H1 (cell line): ENCODE measurements around the gene ERICH2. TPM values are rescaled to one million over a fixed set of nuclear protein-coding genes. Genes with fewer than 3 reads are reported as not detected.

ENCODE experiments used
- CTCF ChIA-PET: fragments of 300-600 bp; sonication (Branson Sonifier 250); formaldehyde crosslinking; loops from one replicate; lab custom pipeline; 2021; ENCODE audit not compliant: partially characterized antibody; lab: Charles Lee
- POLR2A ChIA-PET: fragments of 300-600 bp; sonication (Branson Sonifier 250); formaldehyde crosslinking; loops from one replicate; lab custom pipeline; 2021; ENCODE audit warnings: inconsistent platforms; ENCODE audit not compliant: partially characterized antibody; lab: Charles Lee
- DNase-seq, 2 experiments: peaks; one replicate each; pipeline versions ENCODE4 v3.0.0 to v3.0.0-alpha.2; 2010 to 2022; ENCODE audit warnings: low spot score in 2 of 2, low read depth in 1 of 2, mixed read lengths in 1 of 2
- FAIRE-seq: peaks from 2 replicates; lab custom pipeline; 2011; peaks lifted over from hg19 to GRCh38; lab: Jason Lieb, UNC
- H2AFZ ChIP-seq: 2 replicates; pipeline ENCODE4 v1.8.1; 2012; ENCODE audit warnings: low read length, inconsistent platforms
- H2AK5ac ChIP-seq: 2 replicates; pipeline ENCODE4 v1.6.1; 2013; ENCODE audit warnings: low read depth, low read length
- H2BK120ac ChIP-seq: replicated peaks from 2 replicates; pipeline ENCODE3; 2013; ENCODE audit warnings: low read depth, low read length, inconsistent platforms
- H2BK12ac ChIP-seq: 2 replicates; pipeline ENCODE4 v1.6.1; 2013; ENCODE audit warnings: low read depth, low read length
- H2BK15ac ChIP-seq: 2 replicates; pipeline ENCODE4 v1.6.1; 2013; ENCODE audit warnings: low read length
- H2BK20ac ChIP-seq: 2 replicates; pipeline ENCODE4 v1.6.1; 2013; ENCODE audit warnings: low read length
- H2BK5ac ChIP-seq: 2 replicates; pipeline ENCODE4 v1.6.1; 2013; ENCODE audit warnings: low read depth, low read length
- H3K14ac ChIP-seq: 2 replicates; pipeline ENCODE4 v1.6.1; 2013; ENCODE audit warnings: inconsistent platforms; ENCODE audit not compliant: insufficient read length
- H3K18ac ChIP-seq: 2 replicates; pipeline ENCODE4 v1.6.1; 2013; ENCODE audit warnings: low read length; ENCODE audit errors: extremely low read depth
- H3K23ac ChIP-seq: 2 replicates; pipeline ENCODE4 v1.6.1; 2013; ENCODE audit warnings: inconsistent platforms; ENCODE audit not compliant: insufficient read length
- H3K23me2 ChIP-seq: 2 replicates; pipeline ENCODE4 v1.6.1; 2013; ENCODE audit warnings: low read depth, low read length
- H3K27ac ChIP-seq: 2 replicates; pipeline ENCODE4 v1.6.1; 2011; ENCODE audit warnings: low read depth, low read length, inconsistent platforms
- H3K27me3 ChIP-seq, 4 experiments: replicated peaks in 1 of 4; 1 replicate in 1 of 4; 2 replicates in 3 of 4; pipeline versions ENCODE4 v1.6.1 to v1.8.1; 2011 to 2013; ENCODE audit warnings: low read length in 3 of 4, mild to moderate bottlenecking in 3 of 4, inconsistent platforms in 2 of 4, mixed read lengths in 2 of 4, moderate library complexity in 1 of 4; ENCODE audit not compliant: control insufficient read depth in 3 of 4, insufficient read depth in 3 of 4; ENCODE audit errors: extremely low read depth in 1 of 4
- H3K36me3 ChIP-seq, 4 experiments: 2 replicates each; pipeline versions ENCODE4 v1.6.1 to v1.8.1; 2011 to 2013; ENCODE audit warnings: mild to moderate bottlenecking in 4 of 4, low read length in 3 of 4, moderate library complexity in 2 of 4, control low read depth in 1 of 4, inconsistent platforms in 1 of 4; ENCODE audit not compliant: insufficient read depth in 4 of 4, control insufficient read depth in 2 of 4
- H3K4ac ChIP-seq: replicated peaks from 2 replicates; pipeline ENCODE3; 2013; ENCODE audit warnings: low read length, low read depth, mixed read lengths, inconsistent platforms; ENCODE audit not compliant: insufficient read length
- H3K4me1 ChIP-seq, 4 experiments: replicated peaks in 1 of 4; 1 replicate in 1 of 4; 2 replicates in 3 of 4; pipeline versions ENCODE4 v1.6.1 to v1.8.1; 2011 to 2013; ENCODE audit warnings: low read length in 3 of 4, inconsistent platforms in 2 of 4, mixed read lengths in 1 of 4; ENCODE audit not compliant: insufficient read depth in 4 of 4, control insufficient read depth in 3 of 4
- H3K4me2 ChIP-seq, 2 experiments: 2 replicates each; pipeline versions ENCODE4 v1.6.1 to v1.8.1; 2011 to 2013; ENCODE audit warnings: low read depth in 2 of 2, low read length in 2 of 2, control low read depth in 1 of 2, inconsistent platforms in 1 of 2, mild to moderate bottlenecking in 1 of 2; ENCODE audit not compliant: insufficient read depth in 1 of 2
- H3K4me3 ChIP-seq, 4 experiments: fragments of 200-600, 300-600 bp in 1 of 4; sonication (generic), shearing (Covaris generic), sonication (Bioruptor Twin) in 1 of 4; 2 replicates each; pipeline versions ENCODE4 v1.5.1 to v1.8.1; 2011 to 2016; ENCODE audit warnings: low read length in 4 of 4, low read depth in 3 of 4, control low read depth in 2 of 4, inconsistent platforms in 2 of 4, mild to moderate bottlenecking in 2 of 4, mixed read lengths in 1 of 4, moderate library complexity in 1 of 4; ENCODE audit not compliant: insufficient read depth in 2 of 4; ENCODE audit errors: extremely low read depth in 1 of 4
- H3K56ac ChIP-seq: replicated peaks from 2 replicates; pipeline ENCODE3; 2013; ENCODE audit warnings: low read depth, mild to moderate bottlenecking, mixed read lengths, low read length, inconsistent platforms; ENCODE audit not compliant: insufficient read length
- H3K79me1 ChIP-seq: 2 replicates; pipeline ENCODE4 v1.6.1; 2013; ENCODE audit warnings: low read depth, low read length, control low read depth
- H3K79me2 ChIP-seq, 2 experiments: 2 replicates each; pipeline versions ENCODE4 v1.6.1 to v1.8.1; 2012 to 2013; ENCODE audit warnings: low read length in 2 of 2, mild to moderate bottlenecking in 2 of 2, inconsistent platforms in 1 of 2; ENCODE audit not compliant: insufficient read depth in 2 of 2, control insufficient read depth in 1 of 2
- H3K9ac ChIP-seq, 4 experiments: replicated peaks in 1 of 4; 1 replicate in 1 of 4; 2 replicates in 3 of 4; pipeline versions ENCODE4 v1.6.1 to v1.8.1; 2011 to 2013; ENCODE audit warnings: low read depth in 3 of 4, low read length in 3 of 4, control low read depth in 2 of 4, mild to moderate bottlenecking in 2 of 4, moderate library complexity in 2 of 4, inconsistent platforms in 1 of 4; ENCODE audit errors: extremely low read depth in 1 of 4
- H3K9me3 ChIP-seq, 2 experiments: 2 replicates each; pipeline versions ENCODE4 v1.6.1 to v1.8.1; 2012 to 2013; ENCODE audit warnings: mild to moderate bottlenecking in 2 of 2, moderate library complexity in 2 of 2, control low read depth in 1 of 2, inconsistent platforms in 1 of 2, low read depth in 1 of 2, low read length in 1 of 2, mixed read lengths in 1 of 2; ENCODE audit not compliant: insufficient read depth in 2 of 2
- H4K20me1 ChIP-seq, 2 experiments: replicated peaks in 1 of 2; 2 replicates each; pipeline versions ENCODE3 to v1.8.1; 2011 to 2013; ENCODE audit warnings: inconsistent platforms in 2 of 2, low read length in 2 of 2, mild to moderate bottlenecking in 1 of 2; ENCODE audit not compliant: insufficient read depth in 2 of 2, control insufficient read depth in 1 of 2
- H4K5ac ChIP-seq: 2 replicates; pipeline ENCODE4 v1.6.1; 2013; ENCODE audit warnings: low read length, low read depth, mixed read lengths, inconsistent platforms; ENCODE audit not compliant: insufficient read length
- H4K8ac ChIP-seq: 2 replicates; pipeline ENCODE4 v1.8.0; 2013; ENCODE audit warnings: mild to moderate bottlenecking, moderate library complexity, low read length, inconsistent platforms; ENCODE audit not compliant: insufficient read depth; ENCODE audit errors: extremely low read depth
- H4K91ac ChIP-seq: replicated peaks from 2 replicates; pipeline ENCODE3; 2013; ENCODE audit warnings: low read length, mixed read lengths, inconsistent platforms; ENCODE audit not compliant: insufficient read length
- CTBP2 ChIP-seq: IDR thresholded peaks from 2 replicates; pipeline ENCODE4 v1.7.0; 2011; ENCODE audit warnings: borderline replicate concordance, mild to moderate bottlenecking, moderate library complexity, mixed read lengths, low read length; ENCODE audit not compliant: insufficient read depth, insufficient read length
- EP300 ChIP-seq, 2 experiments: IDR thresholded peaks; 1 replicate in 1 of 2; 2 replicates in 1 of 2; pipeline ENCODE4 v1.6.1; 2011 to 2012; ENCODE audit warnings: low read depth in 2 of 2, low read length in 2 of 2, mild to moderate bottlenecking in 2 of 2, borderline replicate concordance in 1 of 2, inconsistent platforms in 1 of 2, moderate library complexity in 1 of 2
- EZH2 ChIP-seq: fragments of 200-600 bp; sonication (generic); IDR thresholded peaks from 2 replicates; pipeline ENCODE4 v1.7.1; 2012; ENCODE audit warnings: low read depth, mild to moderate bottlenecking, moderate library complexity, low read length, inconsistent platforms; ENCODE audit not compliant: severe bottlenecking
- GTF2F1 ChIP-seq: IDR thresholded peaks from 2 replicates; pipeline ENCODE4 v1.6.1; 2012; ENCODE audit warnings: low read depth, low read length, improper control_type of control experiment, borderline replicate concordance
- HDAC6 ChIP-seq: IDR thresholded peaks from one replicate; pipeline ENCODE4 v1.7.1; 2012; ENCODE audit warnings: low read depth, mild to moderate bottlenecking, inconsistent platforms, low read length, moderate library complexity
- POLR2A ChIP-seq, 2 experiments: IDR thresholded peaks; 1 replicate in 1 of 2; 2 replicates in 1 of 2; pipeline ENCODE4 v1.6.1; 2011; ENCODE audit warnings: low read depth in 2 of 2, low read length in 2 of 2, mild to moderate bottlenecking in 2 of 2; ENCODE audit errors: control extremely low read depth in 1 of 2
- RAD21 ChIP-seq, 2 experiments: IDR thresholded peaks in 1 of 2; conservative IDR thresholded peaks in 1 of 2; 2 replicates each; pipeline ENCODE4 v1.6.1; 2011; ENCODE audit warnings: low read depth in 2 of 2, low read length in 2 of 2, improper control_type of control experiment in 1 of 2, inconsistent platforms in 1 of 2, mild to moderate bottlenecking in 1 of 2, moderate library complexity in 1 of 2
- RXRA ChIP-seq: IDR thresholded peaks from 2 replicates; pipeline ENCODE4 v1.6.1; 2011; ENCODE audit warnings: low read depth, mild to moderate bottlenecking, low read length, moderate library complexity; ENCODE audit not compliant: insufficient read depth
- SP2 ChIP-seq: IDR thresholded peaks from 2 replicates; pipeline ENCODE4 v1.6.1; 2012; ENCODE audit warnings: mild to moderate bottlenecking, low read length, inconsistent platforms
- SP4 ChIP-seq: IDR thresholded peaks from 2 replicates; pipeline ENCODE4 v1.6.1; 2012; ENCODE audit warnings: low read length, inconsistent platforms
- SRF ChIP-seq: IDR thresholded peaks from 2 replicates; pipeline ENCODE4 v1.6.1; 2011; ENCODE audit warnings: mild to moderate bottlenecking, low read depth, low read length, moderate library complexity
- TBP ChIP-seq: IDR thresholded peaks from 2 replicates; pipeline ENCODE4 v1.6.1; 2011; ENCODE audit warnings: low read depth, low read length, improper control_type of control experiment
- WGBS, 2 experiments: shearing (Covaris generic) in 1 of 2; methylation state at CpG; one replicate each; pipeline versions ENCODE4 v1.1.6 to v1.1.7; 2013 to 2015; ENCODE audit warnings: low lambda C conversion rate in 2 of 2, mixed read lengths in 2 of 2, inconsistent platforms in 1 of 2, low coverage in 1 of 2, missing lambda C conversion rate in 1 of 2; ENCODE audit not compliant: insufficient replicate concordance in 2 of 2, insufficient coverage in 1 of 2, insufficient read length in 1 of 2; ENCODE audit errors: extremely low coverage in 1 of 2, missing lambda C conversion rate in 1 of 2; 5-methylcytosine and 5-hydroxymethylcytosine counted together
- polyA plus RNA-seq, 7 experiments: library from polyadenylated mRNA; depleted of rRNA in 3 of 7; stranded (reverse) in 5 of 7; unstranded in 2 of 7; fragments of >200 nt in 5 of 7; fragments of 200-250 nt in 2 of 7; gene quantifications; 1 replicate in 5 of 7; 2 replicates in 1 of 7; 4 replicates in 1 of 7; pipeline versions ENCODE4 v1.2.1 to v1.2.3, GENCODE V29; 2011 to 2013; ENCODE audit warnings: missing spikeins in 2 of 7, mixed read lengths in 2 of 7
- total RNA-seq: library from RNA; stranded (reverse); fragmentation: NEBNext Ultra II Directional; extraction: Animal tissue kit (Norgen Biotek cat#: 25700); gene quantifications from 2 replicates; pipeline ENCODE4 v1.2.1, GENCODE V29; 2021
- TF ChIP-seq, protein P1 (sequence below): IDR thresholded peaks from 2 replicates; pipeline ENCODE4 v1.6.1; 2012; ENCODE audit warnings: inconsistent platforms

ERICH2 gene
- total and polyA plus RNA-seq, 2 of the 8 experiments (the other 6 are each of a cell fraction or from before 2014, with no cell fraction given): 0.20 to 2.1 TPM

DNA sequence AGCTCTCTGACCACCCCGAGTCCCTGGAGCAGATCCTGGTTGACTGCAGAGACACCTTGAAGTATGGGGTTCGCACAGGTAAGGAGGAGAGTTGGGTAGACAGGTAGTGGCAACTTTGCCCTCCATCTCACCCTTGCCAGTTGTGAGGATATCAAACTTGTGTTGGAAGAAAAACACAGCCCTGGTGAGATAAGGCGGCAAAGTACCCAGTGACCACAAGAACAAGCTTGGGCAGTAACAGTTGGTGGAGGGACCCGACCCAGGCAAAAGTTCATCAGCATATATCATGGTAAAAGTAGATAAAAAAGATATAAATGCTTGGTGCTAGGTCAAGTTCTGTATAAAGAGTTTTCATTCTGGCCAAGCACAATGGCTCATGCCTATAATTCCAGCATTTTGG is 60.9 kb downstream of the ERICH2 start:
- Histone ChIP-seq H3K4ac (no peak overlapping the region), H3K9me3 (no peaks in the 10 kb centered on the region), H3K79me1 (no peaks in the 10 kb centered on the region), H3K23ac (no peak overlapping the region), H2BK15ac (no peak overlapping the region), H3K4me3 (no peak overlapping the region), H3K27ac (no peak overlapping the region), H3K9ac (no peak overlapping the region), H3K36me3 (no peaks in the 10 kb centered on the region; a peak in 1 of 8 replicates), H2AFZ (no peak overlapping the region), H4K8ac (no peak overlapping the region), H4K91ac (no peak overlapping the region), H2AK5ac (no peak overlapping the region; the same call in 1 of the 2 replicates), H3K23me2 (no peaks in the 10 kb centered on the region; the same call in 1 of the 2 replicates), H3K56ac (no peak overlapping the region), H2BK12ac (no peak overlapping the region), H4K5ac (no peak overlapping the region), H3K14ac (no peak overlapping the region), H2BK20ac (no peak overlapping the region), H3K18ac (no peak overlapping the region), H3K27me3 (peaks cover 0 to 16% (median 12%) of the 10 kb centered on the region in 4 experiments; a peak in 5 of 7 replicates), H2BK5ac (no peak overlapping the region), H3K4me2 (no peak overlapping the region), H3K4me1 (no peaks in the 10 kb centered on the region; a peak in 1 of 7 replicates), H3K79me2 (no peaks in the 10 kb centered on the region), H2BK120ac (no peak overlapping the region), H4K20me1 (no peaks in the 10 kb centered on the region)
- FAIRE-seq (no peak), DNase-seq (no peak)
- 91% methylated on average over 4 of the region's 4 CpGs; no CpG with 5 or more reads in 1 of the 2 experiments for WGBS, 2 experiments
- ChIA-PET CTCF (interaction anchor here (1.0 to 3.0 kb wide), 2 partner anchors 9 to 14 kb away, joined by 3 to 14 read pairs; no protein-coding TSS in a partner anchor), POLR2A (interaction anchor here (0.6 kb wide), 1 partner anchor 13 kb away, joined by 3 read pairs; no protein-coding TSS in a partner anchor)
- TF ChIP-seq, protein P1, sequence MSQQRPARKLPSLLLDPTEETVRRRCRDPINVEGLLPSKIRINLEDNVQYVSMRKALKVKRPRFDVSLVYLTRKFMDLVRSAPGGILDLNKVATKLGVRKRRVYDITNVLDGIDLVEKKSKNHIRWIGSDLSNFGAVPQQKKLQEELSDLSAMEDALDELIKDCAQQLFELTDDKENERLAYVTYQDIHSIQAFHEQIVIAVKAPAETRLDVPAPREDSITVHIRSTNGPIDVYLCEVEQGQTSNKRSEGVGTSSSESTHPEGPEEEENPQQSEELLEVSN: no peak
- TF ChIP-seq GTF2F1 (no peak), EZH2 (no peak), TBP (no peak), CTBP2 (no peak), HDAC6 (no peak), RAD21 (IDR thresholded peaks at IDR 0.05 in 1 of 2, conservative IDR thresholded peaks at IDR 0.05 in 1 of 2; ENCODE audit: low read depth in 2 of 2, low read length in 2 of 2) (no peak), EP300 (IDR thresholded peaks at IDR 0.05; ENCODE audit: borderline replicate concordance in 1 of 2, low read depth in 2 of 2, low read length in 2 of 2) (no peak), RXRA (no peak), SP4 (no peak), SRF (no peak), SP2 (no peak), POLR2A (IDR thresholded peaks at IDR 0.05; ENCODE audit: control extremely low read depth in 1 of 2, low read depth in 2 of 2, low read length in 2 of 2) (no peak)
